ENCODE data around the gene GPATCH2L. TPM values are rescaled to one million over a fixed set of nuclear protein-coding genes. Genes with fewer than 3 reads are reported as not detected.

The GPATCH2L gene
- total RNA-seq, 1 donor from 2014 or later: 20.4 TPM

DNA sequence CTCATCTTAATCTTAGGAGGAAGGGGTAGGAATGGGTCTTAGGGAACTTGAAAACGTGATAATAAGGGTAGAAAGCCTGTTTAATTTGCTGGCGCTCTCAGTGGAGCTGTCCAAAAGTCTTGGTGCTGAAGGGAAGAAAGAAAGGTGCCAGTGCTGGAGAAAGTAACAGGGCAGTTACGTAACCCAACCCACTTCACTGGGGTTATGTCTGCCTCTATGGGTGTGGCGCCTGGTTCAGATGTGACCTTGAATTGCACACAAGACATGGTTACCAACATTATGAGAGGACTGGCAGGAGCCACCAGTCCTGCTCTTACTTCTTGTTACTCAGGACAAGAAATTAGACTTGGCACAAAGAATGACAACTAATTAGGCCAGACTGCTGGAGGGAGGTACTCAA, 18.6 kb upstream of the GPATCH2L start:
- ATAC-seq (ENCODE audit: poor library complexity): no peak
- intact Hi-C loops (cut with DNase I): no loop called here
- DNase-seq: no peak

DNA sequence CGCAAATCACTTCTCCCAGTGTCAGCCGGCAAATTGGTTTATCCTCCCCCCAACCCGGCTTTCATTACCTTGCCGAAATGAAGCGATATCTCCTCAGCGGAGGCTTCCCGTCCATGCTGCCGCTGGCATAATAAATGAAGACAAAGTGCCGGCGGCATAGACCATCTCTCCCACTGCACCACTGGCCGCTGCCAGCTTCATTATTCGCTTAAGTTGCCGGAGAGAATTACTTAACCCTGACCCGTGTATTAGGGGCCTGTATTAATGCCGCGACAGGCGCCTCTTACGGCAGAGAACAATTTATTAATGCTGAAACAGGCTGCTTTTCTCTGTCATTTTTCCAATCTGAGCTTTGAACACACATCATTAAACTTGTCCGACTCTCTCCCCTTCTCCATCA, 17.5 kb upstream of the GPATCH2L start:
- no peak for DNase-seq
- intact Hi-C loops (cut with DNase I): no loop called here
- no peak for ATAC-seq (ENCODE audit: poor library complexity)

DNA sequence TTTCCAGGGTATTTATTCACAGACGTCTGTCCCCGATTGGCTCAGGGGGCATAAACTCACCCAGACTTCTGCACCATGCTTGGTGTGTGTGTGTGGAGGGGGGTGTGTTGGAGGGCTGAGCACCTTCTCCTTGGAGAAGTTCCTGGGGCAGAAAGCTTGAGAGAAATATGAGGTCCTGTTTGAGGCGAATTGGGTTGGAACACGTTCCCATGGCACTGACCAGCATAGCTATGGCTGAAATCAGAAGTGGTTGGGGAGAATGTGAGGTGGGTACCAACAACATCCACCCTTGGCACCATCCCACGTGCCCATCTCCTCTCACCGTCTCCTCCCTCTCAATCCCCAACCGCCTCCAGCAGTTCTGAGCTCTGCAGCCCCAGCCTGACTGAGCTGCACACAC, 16.0 kb upstream of the GPATCH2L start:
- intact Hi-C loops (cut with DNase I): no loop called here
- DNase-seq (no peak), ATAC-seq (ENCODE audit: poor library complexity) (no peak)

DNA sequence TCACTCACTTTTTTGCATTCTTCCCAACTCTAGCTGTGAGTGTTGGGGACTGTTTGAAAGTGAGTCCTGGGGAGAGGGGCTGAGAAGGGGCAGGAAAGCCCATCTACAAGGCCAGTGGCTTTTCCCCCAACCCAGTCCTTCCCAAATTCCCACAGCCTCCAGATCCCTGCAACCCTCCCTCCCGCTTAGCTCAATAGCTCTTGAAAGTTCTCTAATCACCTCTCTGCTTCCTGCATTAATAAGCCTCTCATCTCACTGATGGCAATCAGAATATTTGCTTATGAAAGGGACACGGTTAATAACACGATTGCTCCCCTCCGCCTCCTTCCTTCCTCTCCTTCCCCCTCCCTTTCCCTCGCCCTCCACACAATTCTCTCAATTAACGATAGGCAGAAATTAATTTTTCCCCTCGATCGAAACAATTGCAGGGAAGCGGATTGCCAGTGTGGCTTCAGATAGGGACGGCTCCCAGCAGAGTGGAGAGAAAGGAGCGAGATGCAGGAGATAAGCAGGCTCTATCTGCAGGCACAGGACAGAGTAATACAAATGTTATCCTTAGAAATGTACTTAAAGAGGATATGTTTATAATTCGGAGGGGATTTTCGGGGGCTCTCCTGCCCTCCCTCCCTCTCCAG, 15.1 kb upstream of the GPATCH2L start:
- ATAC-seq (ENCODE audit: poor library complexity): no peak
- no peak for DNase-seq
- intact Hi-C loops (cut with DNase I): no loop called here

DNA sequence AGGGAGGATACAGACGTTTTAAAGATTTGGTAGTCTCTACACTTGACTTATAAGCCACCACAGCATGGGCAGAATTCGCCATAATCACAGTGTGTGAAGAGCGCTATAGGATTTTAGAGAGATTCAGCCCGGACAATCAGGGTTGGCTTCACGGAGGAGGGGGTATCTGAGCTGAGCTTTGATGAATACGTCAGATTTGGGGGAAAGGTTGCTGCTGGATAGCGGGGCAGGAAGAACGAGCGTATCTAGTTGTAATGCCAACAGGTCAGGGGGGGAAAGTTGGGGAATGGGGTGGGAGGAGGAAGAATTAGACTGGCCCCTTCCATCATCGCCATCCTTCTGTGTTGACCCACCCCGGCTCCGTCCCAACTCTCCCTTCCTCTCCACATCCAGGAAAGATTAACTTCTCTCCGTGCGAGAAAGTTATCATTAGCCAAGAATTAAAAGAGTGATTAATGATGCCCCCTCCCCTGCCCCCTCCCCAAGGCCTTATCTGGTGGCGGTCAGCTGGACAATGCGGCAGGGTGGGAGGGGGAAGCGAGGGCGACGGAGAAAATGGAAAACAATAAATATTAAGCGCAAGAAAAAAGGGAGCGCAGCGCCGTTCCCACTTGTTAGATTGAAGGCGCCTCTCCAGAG, 13.5 kb upstream of the GPATCH2L start:
- intact Hi-C loops (cut with DNase I): no loop called here
- DNase-seq (no peak), ATAC-seq (ENCODE audit: poor library complexity) (no peak)

DNA sequence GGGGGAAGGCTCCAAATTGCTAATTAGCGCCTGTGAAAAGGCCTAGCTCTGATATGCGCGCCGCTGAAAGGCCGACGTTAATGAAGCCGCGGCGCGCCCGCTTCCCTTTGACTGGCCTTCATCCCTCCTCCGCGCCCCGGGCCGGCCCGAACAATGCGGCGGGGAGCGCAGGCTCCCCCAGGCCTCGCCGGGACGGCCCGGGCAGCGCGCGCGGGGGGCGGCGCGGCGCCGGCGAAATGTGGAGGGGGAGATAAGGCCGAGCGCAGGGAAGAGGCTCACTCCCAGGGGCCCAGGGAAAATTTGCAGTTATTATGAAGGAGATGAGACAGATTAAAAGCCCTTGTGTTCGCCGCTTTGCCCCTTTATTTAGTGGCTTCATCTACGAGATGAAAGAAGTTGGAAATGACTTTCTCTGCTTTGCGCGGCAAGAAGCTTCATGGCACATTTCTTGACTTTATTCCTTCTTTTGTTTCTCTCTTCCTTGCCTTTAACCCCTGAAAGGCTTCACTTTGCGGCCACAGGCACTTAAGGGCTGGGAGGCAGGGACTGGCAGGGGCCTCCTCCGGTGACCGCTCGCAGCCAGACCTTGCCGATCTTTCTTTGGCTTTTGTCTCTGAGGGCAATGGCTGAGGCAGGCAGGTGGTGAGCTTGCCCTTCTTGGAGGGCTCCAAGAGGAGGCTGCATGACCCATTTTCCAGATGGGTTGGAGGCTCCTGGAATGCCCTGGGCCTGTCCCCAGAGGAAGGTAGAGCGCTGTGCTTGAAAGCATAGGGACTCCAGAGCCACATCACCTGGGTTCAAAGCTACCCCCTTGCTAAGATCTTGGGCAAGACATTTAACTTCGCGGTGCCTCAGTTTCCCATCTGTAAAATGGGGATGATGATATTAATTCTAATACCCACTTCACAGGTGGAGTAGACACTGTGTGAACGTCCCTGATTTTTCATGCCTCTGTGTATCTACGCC, 12.7 kb upstream of the GPATCH2L start:
- intact Hi-C loops (cut with DNase I): no loop called here
- DNase-seq (no peak), ATAC-seq (ENCODE audit: poor library complexity) (no peak)

DNA sequence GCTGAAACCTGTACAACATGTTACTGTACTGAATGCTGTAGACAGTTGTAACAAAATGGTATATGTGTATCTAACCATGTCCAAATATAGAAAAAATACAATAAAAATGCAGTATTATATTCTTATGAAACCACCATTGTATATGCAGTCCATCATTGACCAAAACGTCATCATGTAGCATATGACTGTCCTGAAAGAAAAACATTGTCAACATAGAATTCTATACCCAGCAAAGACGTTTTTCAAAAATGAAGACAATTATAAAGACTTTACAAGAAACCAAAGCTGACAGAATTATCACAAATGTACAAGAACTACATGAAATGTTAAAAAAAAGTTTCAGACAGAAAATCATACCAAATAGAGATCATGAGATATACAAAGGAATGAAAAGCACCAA, 8.1 kb upstream of the GPATCH2L start:
- no peak for DNase-seq
- intact Hi-C loops (cut with DNase I): no loop called here
- no peak for ATAC-seq (ENCODE audit: poor library complexity)

- no peak for ATAC-seq (ENCODE audit: poor library complexity)
- intact Hi-C loops (cut with DNase I): no loop called here
- DNase-seq: no peak
Measured at GRCh38 chr14:76146976-76147375, 4.7 kb upstream of the GPATCH2L start.

GRCh38 chr14:76149196-76149595, 2.5 kb upstream of the GPATCH2L start:
- no peak for DNase-seq
- no peak for ATAC-seq (ENCODE audit: poor library complexity)
- intact Hi-C loops (cut with DNase I): no loop called here

DNA sequence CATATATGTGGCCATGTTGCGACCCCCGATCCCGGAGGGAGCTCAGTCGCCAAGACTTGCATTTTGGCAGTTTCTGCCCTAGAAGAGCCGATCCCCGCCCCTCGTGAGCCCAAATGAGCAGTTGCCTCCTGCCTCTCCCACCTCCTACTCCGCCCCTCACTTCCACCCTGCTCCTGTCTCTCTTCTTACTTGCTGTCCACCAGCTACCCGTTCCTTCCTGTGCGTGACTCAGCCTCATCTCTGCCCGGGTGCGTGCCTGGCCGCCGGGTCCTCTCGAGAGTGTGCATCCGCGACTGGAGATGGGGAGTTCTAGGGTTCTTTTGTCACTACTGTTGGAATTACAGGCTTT, 585 bp downstream of the GPATCH2L start:
- intact Hi-C loops (cut with DNase I): no loop called here
- DNase-seq (peak; percentile 72), ATAC-seq (ENCODE audit: poor library complexity) (peak; percentile 82)

DNA sequence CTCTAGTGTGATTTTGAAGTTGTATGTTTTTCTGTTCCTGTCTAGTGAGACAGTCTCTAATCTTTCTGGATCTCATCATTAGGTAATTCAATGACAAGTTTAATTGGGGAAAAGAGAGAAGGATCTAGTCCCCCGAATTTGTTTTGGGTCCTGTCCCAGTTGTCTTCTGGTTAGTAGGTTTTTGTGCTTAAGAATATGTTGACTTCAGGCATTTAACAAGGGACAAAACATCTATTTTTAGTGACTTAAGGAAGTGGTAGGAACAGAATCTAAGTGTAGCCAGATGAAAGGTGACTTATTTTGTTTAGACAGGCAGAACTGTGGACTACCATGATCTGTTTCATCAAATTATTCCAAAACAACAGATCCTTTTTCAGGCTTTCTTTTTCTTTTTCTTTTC, 2.2 kb downstream of the GPATCH2L start:
- ATAC-seq (ENCODE audit: poor library complexity) (no peak), DNase-seq (no peak)
- intact Hi-C loops (cut with DNase I): no loop called here

GRCh38 chr14:76154539-76155126, 2.9 kb downstream of the GPATCH2L start:
- DNase-seq (no peak), ATAC-seq (ENCODE audit: poor library complexity) (no peak)
- intact Hi-C loops (cut with DNase I): no loop called here

DNA sequence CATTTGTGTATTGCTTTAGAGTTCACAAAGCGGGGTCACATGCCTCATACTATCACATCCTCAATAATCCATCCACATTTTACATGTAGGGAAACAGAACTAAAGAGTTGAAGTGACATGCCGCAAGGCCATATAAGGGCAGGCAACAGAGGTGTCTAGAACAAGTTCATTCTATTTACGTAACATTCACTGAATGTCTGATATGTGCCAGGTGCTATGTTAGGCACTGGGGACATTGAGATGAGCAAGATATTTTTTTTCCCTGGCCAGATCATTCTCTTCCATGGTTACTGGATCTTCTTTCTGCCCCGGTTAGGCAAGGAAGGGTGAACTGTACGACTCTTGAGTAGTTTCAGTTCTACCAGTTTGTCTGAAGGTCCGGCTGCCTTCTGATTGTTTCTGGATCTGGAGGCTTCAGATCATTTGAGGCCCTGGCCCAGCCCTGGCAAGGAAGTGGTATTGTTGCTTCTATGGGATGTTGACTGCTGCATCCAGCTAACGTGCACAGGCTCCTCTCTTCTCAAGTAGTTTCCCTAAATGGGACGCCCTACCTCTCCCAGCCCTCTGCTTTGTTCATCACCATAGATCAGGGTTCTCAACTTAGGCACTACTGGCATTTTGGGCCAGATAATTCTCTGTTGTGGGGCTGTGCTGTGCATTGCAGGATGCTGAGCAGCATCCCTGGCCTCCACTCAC, 12.1 kb downstream of the GPATCH2L start:
- ATAC-seq (ENCODE audit: poor library complexity) (peak; percentile 92), DNase-seq (no peak)
- intact Hi-C loops (cut with DNase I): no loop called here

- DNase-seq (no peak), ATAC-seq (ENCODE audit: poor library complexity) (no peak)
- intact Hi-C loops (cut with DNase I): no loop called here
Measured at GRCh38 chr14:76168531-76168930, 16.8 kb downstream of the GPATCH2L start.

DNA sequence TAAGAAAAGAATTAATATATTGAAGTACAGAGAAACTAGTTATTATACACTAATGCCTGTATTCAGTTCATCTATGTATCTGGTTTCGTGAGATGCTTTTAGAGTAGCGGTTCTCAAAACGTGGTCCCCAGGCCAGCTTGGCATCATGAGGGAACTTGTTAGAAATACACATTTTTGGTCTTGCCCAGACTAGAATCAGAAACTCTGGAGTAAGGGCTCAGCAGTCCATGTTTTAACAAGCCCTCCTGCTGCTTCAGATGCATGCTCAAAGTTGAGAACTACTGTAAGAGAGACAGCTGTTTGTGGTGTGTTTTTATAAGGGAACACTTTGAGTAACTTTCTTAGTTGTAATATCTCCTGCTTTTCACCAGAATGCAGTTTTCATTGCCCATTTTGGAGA, 18.1 kb downstream of the GPATCH2L start:
- no peak for ATAC-seq (ENCODE audit: poor library complexity)
- intact Hi-C loops (cut with DNase I): no loop called here
- DNase-seq: no peak

DNA sequence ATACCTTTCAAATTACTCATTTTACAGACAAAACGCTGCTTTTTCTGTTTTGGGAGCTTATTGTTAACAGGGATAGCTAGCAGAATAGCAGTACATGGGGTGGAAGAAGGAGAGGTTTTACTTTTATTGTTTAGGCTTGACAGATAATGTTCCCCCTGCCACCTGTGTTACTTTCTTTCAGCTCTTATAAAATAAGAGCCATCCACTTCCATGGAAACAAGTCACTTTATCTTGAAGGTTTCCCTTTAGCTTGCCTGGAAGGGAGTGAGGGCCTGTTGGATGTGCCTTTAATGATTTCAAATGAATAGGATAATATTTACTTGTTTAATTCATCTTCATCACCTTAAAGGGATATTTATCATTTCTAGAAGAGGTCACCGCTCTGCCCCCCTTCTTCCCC, 23.3 kb downstream of the GPATCH2L start:
- DNase-seq (no peak), ATAC-seq (ENCODE audit: poor library complexity) (no peak)
- intact Hi-C loops (cut with DNase I): no loop called here

DNA sequence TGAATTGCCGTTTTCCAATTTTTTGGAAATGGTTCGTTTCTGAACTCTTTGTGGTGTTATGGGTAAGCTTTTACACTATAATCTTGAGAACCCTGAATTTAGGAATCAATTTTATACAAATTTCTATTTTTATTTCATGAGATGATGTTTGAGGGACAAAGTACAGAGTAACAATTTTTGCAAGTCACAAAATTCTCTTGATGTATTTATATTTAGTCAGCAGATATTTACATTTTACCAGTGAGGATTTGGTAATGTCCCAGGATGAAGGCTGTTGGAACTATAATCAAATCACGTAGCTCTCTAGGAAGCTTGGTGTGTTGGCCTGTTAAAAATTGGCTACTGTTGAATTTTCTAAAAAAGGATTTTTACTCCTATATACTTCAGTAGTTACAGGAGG, 24.2 kb downstream of the GPATCH2L start:
- intact Hi-C loops (cut with DNase I): no loop called here
- ATAC-seq (ENCODE audit: poor library complexity): no peak
- DNase-seq: no peak

GRCh38 chr14:76181546-76181945, 29.8 kb downstream of the GPATCH2L start:
- ATAC-seq (ENCODE audit: poor library complexity): no peak
- DNase-seq: no peak
- intact Hi-C loops (cut with DNase I): no loop called here
